ENCODE data around the gene EPG5.
A peak's percentile ranks its signal among the peaks of the same experiment; 100 is the strongest.
"Not testable (repeated sequence)": the region's sequence is repeated elsewhere in the genome, so short reads cannot be mapped to it uniquely, and the experiment has no call there.

Gene EPG5

GRCh38 chr18:45841765-45842442 lies 125.2 kb downstream of the EPG5 start:
- no peak overlapping the region for H3K4me3 ChIP-seq (ENCODE audit: low read depth, low read length)

DNA sequence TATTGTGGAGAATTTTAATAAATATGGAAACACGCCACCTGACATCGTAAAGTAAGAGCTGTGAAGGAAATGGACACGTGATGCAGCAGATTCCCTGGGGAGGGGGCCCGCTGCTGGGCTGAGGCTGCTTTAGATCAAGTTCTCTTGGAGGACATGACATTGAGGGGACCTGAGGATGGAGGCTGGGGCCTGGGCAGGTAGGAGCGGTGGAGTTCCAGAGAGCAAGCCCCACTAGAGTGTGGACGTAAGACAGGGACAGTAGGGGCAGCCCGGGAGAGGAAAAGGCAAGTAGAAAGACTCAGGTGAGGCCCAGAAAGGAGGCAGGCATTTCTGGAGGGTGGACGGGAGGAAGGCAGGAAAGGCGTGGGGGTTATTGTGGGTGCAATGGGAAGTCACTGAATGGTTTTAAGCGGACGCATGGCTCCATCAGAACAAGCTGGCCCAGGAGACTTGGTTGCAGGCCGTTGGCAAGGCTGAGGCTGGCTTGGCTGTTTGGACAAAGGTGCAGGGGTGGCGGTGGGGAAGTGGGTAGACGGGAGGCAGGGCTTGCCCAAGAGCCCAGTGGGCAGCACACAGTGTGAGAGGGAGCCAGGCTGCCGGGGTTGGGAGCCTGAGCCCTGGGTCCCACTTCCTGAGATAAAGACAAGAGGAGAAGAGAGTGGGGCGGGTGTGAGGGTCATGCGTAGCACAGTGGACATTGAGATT lies 125.9 kb downstream of the EPG5 start:
- H3K4me3 ChIP-seq (ENCODE audit: low read depth, low read length) = no peak overlapping the region

DNA sequence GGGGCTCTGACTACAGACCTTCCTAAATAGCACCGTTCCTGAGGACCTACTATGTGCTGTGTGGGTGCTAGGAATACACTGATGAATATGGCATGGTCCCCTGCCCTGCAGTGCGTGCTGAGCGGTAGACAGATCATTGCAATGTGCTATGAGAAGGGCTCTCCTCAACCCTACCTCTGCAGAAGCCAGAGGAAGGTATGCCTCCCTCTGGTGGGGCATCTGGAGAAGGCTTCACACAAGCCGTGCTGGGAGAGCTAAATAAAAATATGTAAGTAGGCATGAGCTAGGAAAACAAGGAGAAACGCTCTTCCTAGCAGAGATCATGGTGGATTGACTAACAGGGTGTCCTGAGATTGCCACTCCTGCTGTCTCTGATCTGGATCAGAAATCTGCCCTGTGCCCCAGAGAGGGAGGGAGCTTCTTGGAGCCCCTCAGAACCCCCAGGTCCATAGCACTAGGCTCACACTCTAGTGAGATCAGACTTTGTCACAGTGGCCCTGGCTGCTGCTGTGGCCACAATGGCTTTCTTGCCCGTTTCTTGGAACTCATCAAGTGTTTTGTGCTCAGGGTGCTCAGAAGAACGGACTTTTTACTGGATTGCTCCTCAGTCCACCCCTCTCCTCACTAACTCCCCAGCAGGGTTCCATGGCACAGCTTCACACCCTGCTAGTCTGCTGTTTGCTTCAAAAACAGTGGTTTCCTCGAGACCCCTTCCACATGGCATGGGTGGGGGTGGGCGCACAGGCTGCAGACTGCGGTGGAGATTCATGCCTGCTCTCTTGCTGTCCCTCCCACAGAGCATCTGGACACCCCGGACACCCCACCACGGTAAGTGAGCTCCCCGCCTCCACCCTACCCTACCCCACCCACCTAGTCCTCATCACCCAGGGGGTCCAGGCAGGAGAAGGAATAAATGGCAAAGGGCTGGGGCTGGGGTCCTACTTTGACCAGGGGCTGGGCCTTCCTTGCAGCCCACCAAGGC lies 127.4 kb downstream of the EPG5 start:
- H3K4me3 ChIP-seq (ENCODE audit: low read depth, low read length) = no peak overlapping the region

GRCh38 chr18:45838302-45839070 lies 128.6 kb downstream of the EPG5 start:
- H3K4me3 ChIP-seq (ENCODE audit: low read depth, low read length) = no peak overlapping the region

GRCh38 chr18:45837283-45838070 lies 129.7 kb downstream of the EPG5 start:
- H3K4me3 ChIP-seq (ENCODE audit: low read depth, low read length) = peak overlapping the region; percentile 24

DNA sequence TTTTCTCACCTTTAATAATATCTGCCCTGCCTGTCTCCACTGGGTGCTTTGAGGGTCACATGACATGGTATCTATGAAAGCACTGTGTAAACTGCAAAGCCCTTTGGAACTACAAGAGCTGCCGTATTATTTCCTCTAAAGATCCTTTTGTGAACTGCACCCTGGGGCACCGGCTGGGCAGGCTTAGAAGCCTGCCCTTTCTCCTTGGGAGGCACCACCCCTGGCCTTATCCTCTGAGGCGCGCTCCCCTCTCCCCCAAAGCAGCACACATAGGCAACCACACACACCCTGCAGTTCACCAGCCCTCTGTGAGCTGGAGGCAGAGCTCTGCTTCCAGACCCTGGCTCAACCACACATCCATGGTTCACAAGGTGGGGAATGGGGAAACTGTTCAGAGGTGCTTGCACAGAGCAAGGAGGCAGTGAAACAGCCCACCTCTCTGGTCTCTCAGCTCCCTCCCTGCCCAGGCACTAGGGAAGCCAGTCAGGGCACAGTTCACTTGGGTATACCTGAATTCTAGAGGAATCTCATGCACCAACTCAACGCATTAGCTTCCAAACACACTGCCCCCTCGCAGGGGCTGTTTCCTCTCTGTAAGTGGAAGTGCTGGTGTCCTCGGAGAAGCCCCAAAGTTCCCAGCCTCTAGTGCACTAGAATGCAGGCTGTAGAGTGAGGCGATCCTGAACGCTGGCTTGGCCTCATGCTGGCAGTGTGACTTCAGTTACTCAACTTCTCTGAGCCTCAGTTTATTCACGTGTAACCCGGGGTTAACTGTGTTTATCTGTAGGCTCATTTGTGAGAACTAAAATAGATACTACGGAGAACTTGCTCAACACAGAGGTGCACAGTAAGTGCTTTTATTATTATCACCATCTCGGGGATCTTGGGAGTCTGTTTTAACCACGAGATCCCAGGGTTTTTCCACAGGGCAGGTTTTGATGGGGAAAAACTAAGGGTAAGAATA lies 130.6 kb downstream of the EPG5 start:
- H3K4me3 ChIP-seq (ENCODE audit: low read depth, low read length) = no peak overlapping the region

DNA sequence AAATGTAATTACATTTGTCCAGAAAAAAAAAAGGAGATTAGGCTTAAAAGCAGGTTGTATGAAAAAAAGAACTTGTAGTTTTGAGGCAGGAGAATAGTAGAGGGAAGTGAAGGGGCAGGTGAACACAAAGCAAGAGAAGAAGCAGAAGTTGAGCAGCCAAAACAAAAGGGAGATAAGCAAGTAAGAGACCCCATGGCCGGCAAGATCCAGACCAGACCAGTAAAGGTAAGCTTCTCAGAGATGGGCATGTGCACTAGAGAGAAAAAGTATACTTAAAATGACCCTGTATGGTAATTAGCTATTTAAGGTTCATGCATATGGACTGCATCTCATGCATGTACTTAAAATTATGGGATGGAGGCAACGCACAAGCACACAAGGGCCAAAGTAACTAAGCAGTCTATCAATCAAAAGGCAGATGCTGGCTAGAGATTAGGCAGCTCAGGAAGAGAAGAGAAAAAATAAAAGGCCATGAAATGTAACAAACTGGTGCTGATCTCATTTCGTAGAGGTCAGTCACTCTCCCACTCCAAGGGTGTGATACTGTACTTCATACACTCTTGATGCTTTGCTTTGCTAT lies 132.0 kb downstream of the EPG5 start:
- H3K4me3 ChIP-seq (ENCODE audit: low read depth, low read length) = no peak overlapping the region

DNA sequence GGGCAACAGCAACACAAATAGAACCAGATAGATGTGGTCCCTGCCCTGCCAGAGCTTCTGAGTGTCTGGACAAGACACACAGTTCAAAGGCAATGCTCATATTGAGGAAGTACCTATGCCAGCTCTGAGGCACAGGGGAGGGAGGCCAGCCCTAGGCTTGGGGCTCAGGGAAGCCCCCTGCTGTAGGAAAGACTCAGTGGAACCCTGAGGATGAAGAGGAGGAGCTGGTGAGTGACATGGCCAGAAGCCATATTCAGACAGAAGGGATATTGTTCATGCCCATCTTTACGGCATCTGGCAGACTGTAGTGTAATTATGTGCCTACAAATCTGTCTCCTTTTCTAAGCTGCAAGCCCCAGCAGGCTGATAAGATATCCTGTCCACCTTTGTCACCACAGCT lies 132.8 kb downstream of the EPG5 start:
- no peak overlapping the region for H3K4me3 ChIP-seq (ENCODE audit: low read depth, low read length)

DNA sequence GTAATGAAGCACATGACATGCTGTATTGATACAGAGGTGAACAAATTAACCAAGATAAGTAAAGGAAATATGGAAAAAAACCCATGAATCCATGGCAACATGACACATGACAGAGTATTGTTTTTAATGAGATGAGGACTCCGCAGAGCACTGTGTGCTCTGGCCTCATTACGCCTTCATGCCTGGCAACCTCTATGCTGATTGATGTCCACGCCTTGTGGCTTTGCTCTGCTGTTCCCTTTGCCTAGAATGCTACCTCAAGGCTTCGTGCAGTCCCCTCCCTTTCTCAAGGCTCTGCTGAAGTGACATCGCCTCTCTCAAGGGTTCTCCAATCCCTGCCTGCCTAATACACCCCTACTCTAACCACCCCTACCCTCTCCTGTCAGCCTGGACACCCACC lies 133.3 kb downstream of the EPG5 start:
- no peak overlapping the region for H3K4me3 ChIP-seq (ENCODE audit: low read depth, low read length)

DNA sequence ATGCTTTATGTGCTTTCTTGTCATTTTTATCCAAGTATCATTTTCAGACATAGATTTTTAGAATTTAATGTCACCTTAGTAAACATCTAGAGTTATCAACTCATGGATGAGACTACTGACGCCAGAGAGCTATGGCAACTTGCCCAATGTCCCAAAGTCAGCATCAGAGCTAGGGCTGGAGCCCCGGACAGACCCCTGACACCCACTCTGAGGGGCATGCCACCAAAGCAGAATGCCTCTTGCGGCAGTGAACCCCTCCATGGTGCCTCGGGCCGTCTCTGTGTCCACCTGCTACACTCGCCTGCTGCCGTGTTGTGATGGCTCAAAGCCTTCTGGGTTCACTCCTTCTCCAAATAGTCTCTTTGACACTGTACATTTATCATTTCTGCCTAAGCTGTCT lies 136.2 kb downstream of the EPG5 start:
- no peak overlapping the region for H3K4me3 ChIP-seq (ENCODE audit: low read depth, low read length)

GRCh38 chr18:45829855-45830254 lies 137.3 kb downstream of the EPG5 start:
- H3K4me3 ChIP-seq (ENCODE audit: low read depth, low read length) = no peak overlapping the region

GRCh38 chr18:45828917-45829811 lies 138.0 kb downstream of the EPG5 start:
- H3K4me3 ChIP-seq (ENCODE audit: low read depth, low read length) = no peak overlapping the region

- not testable (repeated sequence) for H3K4me3 ChIP-seq (ENCODE audit: low read depth, low read length)
Measured at GRCh38 chr18:45826716-45827115, 140.4 kb downstream of the EPG5 start.

GRCh38 chr18:45826084-45826483 lies 141.0 kb downstream of the EPG5 start:
- H3K4me3 ChIP-seq (ENCODE audit: low read depth, low read length) = no peak overlapping the region

DNA sequence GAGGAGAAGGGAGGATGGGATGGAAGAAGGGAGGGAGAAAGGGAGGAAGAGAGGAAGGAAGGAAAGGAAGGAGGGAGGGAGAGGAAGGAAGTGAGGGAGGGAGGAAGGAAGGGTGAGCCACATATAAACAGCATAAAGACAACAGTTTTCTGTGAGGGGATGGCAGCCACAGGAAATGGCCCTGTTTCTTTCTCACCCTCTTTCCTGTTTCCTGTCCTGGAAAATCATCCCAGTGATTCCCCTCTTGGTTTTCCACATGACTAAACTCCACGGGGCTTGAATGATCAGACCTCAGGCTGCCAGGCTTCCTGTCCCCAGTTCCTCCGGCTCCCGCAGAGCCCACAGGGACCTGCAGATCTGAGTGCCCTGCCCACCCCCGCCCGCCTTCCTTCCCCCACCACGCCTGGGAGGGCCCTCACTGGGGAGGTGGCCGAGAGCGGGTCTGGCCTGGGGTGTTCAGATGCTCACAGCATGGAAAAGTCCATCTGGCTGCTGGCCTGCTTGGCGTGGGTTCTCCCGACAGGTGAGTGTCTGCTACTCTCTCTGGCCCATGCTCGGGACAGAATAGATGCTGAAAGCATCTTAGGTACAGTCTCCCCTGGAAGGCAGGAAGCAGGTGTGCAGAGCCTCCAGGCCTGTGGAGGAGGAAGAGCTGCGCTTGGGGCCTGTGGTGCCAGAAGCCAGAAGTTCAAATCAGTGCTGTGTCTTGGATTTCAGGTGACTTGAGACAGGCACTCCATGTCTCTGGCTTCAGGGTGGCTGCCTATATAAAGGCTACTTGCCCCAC lies 141.7 kb downstream of the EPG5 start, which contains the start of gene SIGLEC15:
SIGLEC15 (plus strand) TSS at position 418 of the 787 bp plus-strand sequence; CDS start at position 472, 54 bp downstream.
- H3K4me3 ChIP-seq (ENCODE audit: low read depth, low read length) = no peak within 1 kb of the TSS

GRCh38 chr18:45821711-45822110 lies 145.4 kb downstream of the EPG5 start:
- H3K4me3 ChIP-seq (ENCODE audit: low read depth, low read length) = no peak overlapping the region

GRCh38 chr18:45821026-45821425 lies 146.1 kb downstream of the EPG5 start:
- no peak overlapping the region for H3K4me3 ChIP-seq (ENCODE audit: low read depth, low read length)
